HG03354 (cell line): ENCODE measurements around the gene KRT16.
"Not testable (repeated sequence)": the region's sequence is repeated elsewhere in the genome, so short reads cannot be mapped to it uniquely, and the experiment has no call there.

ENCODE experiments used
- ATAC-seq: cut with Tn5 transposase; IDR thresholded peaks from one replicate; pipeline ENCODE4 v1.9.1; 2021; ENCODE audit warnings: mild to moderate bottlenecking; ENCODE audit not compliant: unreplicated experiment, poor library complexity, severe bottlenecking

Gene KRT16

GRCh38 chr17:41619036-41619926 is 6.7 kb upstream of the KRT16 start:
- no peak for ATAC-seq

GRCh38 chr17:41618341-41619035 is 5.9 kb upstream of the KRT16 start:
- no peak for ATAC-seq

GRCh38 chr17:41617698-41618097 is 5.1 kb upstream of the KRT16 start:
- no peak for ATAC-seq

GRCh38 chr17:41617136-41617535 is 4.6 kb upstream of the KRT16 start:
- no peak for ATAC-seq

GRCh38 chr17:41616486-41616885 is 3.9 kb upstream of the KRT16 start:
- not testable (repeated sequence) for ATAC-seq

GRCh38 chr17:41615454-41615853 is 2.9 kb upstream of the KRT16 start:
- ATAC-seq = no peak

GRCh38 chr17:41614767-41615166 is 2.2 kb upstream of the KRT16 start:
- not testable (repeated sequence) for ATAC-seq

GRCh38 chr17:41614098-41614497 is 1.5 kb upstream of the KRT16 start:
- ATAC-seq = no peak

- ATAC-seq = no peak
Observed at GRCh38 chr17:41613277-41614082, 913 bp upstream of the KRT16 start.

GRCh38 chr17:41610965-41611640 is 1.5 kb downstream of the KRT16 start:
- ATAC-seq = no peak

GRCh38 chr17:41610061-41610517 is 2.5 kb downstream of the KRT16 start:
- ATAC-seq = not testable (repeated sequence)

- ATAC-seq = not testable (repeated sequence)
Observed at GRCh38 chr17:41606930-41607329, 5.6 kb downstream of the KRT16 start.

GRCh38 chr17:41602524-41602923 is 10.0 kb downstream of the KRT16 start:
- ATAC-seq = no peak

GRCh38 chr17:41600318-41600717 is 12.2 kb downstream of the KRT16 start:
- ATAC-seq = no peak

- ATAC-seq = no peak
Observed at GRCh38 chr17:41599680-41600079, 12.9 kb downstream of the KRT16 start.

- no peak for ATAC-seq
Observed at GRCh38 chr17:41595585-41595984, 17.0 kb downstream of the KRT16 start.

GRCh38 chr17:41594363-41594915 is 18.1 kb downstream of the KRT16 start:
- no peak for ATAC-seq

GRCh38 chr17:41593306-41593981 is 19.1 kb downstream of the KRT16 start:
- no peak for ATAC-seq
